ENCODE results near the gene FAM204A.

Gene FAM204A

DNA sequence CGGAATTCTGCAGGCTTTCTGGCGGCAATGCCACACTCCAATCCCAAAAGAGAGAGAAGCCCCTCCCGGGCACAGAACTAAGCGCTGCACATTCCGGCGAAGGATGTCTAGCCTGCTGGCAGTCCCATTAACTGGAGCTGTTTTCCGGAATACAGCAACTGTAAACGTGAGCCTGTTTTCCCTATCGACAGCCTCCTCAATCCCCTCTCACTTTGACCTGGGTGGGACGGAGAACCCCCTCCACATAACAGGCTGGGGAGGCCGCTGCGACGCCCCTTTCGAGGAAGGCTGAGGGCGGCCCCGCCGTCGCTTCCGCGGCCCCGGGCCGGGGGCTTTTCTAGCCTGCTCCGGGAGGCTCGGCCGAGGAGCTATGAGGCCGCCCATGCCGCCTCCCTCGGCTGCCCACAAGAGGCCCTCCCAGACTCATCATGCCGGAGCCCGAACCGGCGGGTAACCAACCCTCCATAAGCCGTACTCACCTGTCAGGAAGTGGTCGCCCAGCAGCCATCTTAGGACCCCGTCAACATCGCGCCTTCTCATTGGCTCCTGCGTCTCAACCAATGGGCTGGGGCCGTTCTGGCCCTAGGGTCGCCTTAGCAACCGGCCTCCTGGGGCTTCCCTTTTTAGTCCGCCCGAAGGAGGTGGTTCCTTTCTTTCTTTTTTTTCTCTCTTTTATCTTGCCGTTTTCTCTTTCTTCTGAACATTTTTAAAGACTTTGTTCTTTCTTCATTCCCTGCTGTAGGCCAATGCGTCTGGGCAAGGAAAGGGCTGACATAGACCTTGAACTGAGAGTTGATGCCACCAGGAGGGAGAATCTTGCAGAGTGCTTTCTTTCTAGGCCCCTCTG is at the start of gene FAM204A:
Gene FAM204A, minus strand, starts transcription at position 534 of the 847 bp plus-strand sequence. CDS start 5,909 bp downstream, outside the sequence.
- intact Hi-C loops (cut with micrococcal nuclease) = loop anchor here (5.0 kb wide), 1 partner anchor 295 kb away; the partner anchor contains the start of gene RAB11FIP2
- peak within 1 kb of the TSS; percentile 88 for H3K27ac Mint-ChIP-seq
- peaks cover 9% of the 10 kb centered on the region for H3K27me3 Mint-ChIP-seq
- no peaks in the 10 kb centered on the region for H3K9me3 Mint-ChIP-seq
- H3K4me1 Mint-ChIP-seq (ENCODE audit: low read depth) = peaks cover 19% of the 10 kb centered on the region
- H3K36me3 Mint-ChIP-seq (ENCODE audit: low read depth) = peaks cover 9% of the 10 kb centered on the region
- peak within 1 kb of the TSS; percentile 89 for H3K4me3 Mint-ChIP-seq

DNA sequence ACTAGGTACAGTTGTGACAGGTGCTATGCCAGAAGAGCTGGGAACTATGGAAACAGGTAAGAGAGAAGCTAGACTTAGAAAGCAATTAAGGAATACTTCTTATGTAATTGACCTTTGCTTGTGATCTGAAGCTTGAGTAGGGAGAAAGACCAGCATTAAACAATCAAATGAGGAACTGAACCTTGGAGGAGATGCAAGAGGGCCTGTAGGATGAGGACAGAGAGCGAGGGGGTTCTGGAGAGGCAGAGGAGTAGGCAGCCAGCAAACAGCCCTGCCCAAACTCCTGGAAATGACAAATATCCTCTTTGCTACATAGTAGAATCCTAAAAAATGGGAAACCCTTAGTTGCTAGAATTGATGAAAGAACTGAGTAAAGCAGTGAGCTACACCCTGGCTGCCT is 41.6 kb upstream of the FAM204A start:
- H3K36me3 Mint-ChIP-seq (ENCODE audit: low read depth) = no peaks in the 10 kb centered on the region
- no peaks in the 10 kb centered on the region for H3K9me3 Mint-ChIP-seq
- H3K4me1 Mint-ChIP-seq (ENCODE audit: low read depth) = no peaks in the 10 kb centered on the region
- peaks cover 8% of the 10 kb centered on the region for H3K27me3 Mint-ChIP-seq
- H3K27ac Mint-ChIP-seq = no peak overlapping the region
- no peak overlapping the region for H3K4me3 Mint-ChIP-seq
- intact Hi-C loops (cut with micrococcal nuclease) = no loop called here

DNA sequence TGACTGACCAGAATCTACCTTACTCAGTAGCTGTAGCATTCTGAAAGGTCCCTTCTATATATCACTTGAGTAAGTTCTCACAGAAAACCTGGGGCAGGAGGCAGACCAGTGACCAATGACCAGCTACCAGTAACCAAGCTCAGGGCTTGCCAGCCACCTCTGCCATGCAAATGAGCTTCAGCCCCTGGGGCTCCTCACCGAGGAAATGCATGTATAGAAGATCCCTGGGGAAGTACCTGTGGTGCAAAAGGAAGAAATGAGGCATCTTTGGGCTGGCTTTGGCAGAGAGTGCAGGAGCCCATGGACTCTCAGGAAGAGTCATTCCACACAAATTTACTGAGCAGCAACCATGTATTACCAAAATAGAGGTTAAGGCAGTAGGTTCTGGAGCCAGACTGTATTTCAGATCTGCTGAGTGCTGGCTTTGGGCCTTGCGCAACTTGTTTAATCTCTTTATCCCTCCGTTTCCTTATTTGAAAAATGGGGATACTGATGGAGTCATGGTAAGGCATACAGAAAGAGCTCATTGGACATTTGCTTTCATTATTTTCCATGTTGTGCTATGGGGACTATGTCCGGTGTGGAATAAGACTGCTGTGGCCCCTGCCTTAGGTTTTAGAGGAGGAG is 41.1 kb upstream of the FAM204A start:
- Mint-ChIP-seq H3K27ac (no peak overlapping the region), H3K4me1 (ENCODE audit: low read depth) (no peaks in the 10 kb centered on the region), H3K9me3 (no peaks in the 10 kb centered on the region), H3K27me3 (peaks cover 10% of the 10 kb centered on the region), H3K36me3 (ENCODE audit: low read depth) (no peaks in the 10 kb centered on the region), H3K4me3 (no peak overlapping the region)
- intact Hi-C loops (cut with micrococcal nuclease) = no loop called here

DNA sequence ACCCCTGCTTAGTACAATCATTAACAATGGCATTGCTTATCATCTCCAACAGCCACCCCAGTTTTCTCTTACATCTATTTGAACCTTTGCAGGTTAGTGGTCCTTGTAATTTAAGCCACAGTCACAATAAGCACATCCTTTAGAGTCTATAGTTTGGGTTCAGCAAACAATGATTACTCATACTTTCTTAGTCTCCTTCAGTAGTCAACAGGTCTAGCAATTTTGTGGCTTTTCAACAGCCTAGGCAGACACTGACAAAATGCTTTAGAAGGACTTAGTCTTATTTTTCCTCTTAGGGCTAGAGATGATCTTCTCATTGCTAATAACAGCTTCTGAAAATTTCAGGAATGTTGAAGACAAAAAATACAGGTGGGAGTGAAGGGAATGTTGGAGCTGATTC is 32.3 kb upstream of the FAM204A start:
- H3K27me3 Mint-ChIP-seq = peaks cover 19% of the 10 kb centered on the region
- no peak overlapping the region for H3K4me3 Mint-ChIP-seq
- H3K27ac Mint-ChIP-seq = no peak overlapping the region
- no peaks in the 10 kb centered on the region for H3K9me3 Mint-ChIP-seq
- no peaks in the 10 kb centered on the region for H3K4me1 Mint-ChIP-seq (ENCODE audit: low read depth)
- intact Hi-C loops (cut with micrococcal nuclease) = no loop called here
- H3K36me3 Mint-ChIP-seq (ENCODE audit: low read depth) = no peaks in the 10 kb centered on the region

DNA sequence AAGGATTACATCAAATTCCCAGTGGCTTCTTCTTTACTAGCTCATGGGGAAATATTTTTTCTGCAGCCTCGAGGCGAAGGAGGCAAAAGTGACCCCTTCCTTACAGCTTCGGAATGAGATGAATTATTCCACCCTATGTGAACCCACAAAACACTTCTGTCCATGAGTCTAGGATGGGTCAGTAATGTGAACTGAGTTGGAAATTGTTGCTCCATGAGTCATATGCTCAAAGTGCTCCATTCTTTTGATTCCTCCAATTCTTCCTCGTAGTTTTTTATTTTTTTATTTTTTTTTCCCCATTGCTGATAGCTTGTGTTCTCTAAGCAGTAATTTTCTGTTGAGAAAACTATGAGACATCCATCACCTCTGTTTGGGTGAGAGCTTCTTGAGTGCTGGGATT is 31.7 kb upstream of the FAM204A start:
- Mint-ChIP-seq H3K27ac (no peak overlapping the region), H3K27me3 (peaks cover 17% of the 10 kb centered on the region), H3K4me1 (ENCODE audit: low read depth) (no peaks in the 10 kb centered on the region), H3K36me3 (ENCODE audit: low read depth) (no peaks in the 10 kb centered on the region), H3K9me3 (no peaks in the 10 kb centered on the region), H3K4me3 (no peak overlapping the region)
- intact Hi-C loops (cut with micrococcal nuclease) = no loop called here

DNA sequence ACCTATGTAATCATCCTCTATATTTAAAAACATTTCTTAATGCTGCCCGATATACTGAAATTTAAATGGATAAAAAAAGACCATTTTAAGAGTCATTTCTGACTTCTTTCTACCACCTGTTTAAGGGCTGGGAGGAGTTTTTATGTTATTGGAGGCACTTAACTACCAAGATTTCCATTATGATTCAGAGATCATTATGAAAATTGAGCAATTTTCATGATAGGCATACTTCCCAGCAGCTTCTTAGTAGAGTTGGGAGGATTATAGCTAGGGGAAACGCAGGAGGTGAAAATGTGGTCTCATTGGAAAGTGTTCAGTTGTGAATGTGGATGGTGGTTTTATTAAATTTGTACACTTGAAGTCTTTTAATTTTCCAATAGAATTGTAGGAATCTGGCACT is 28.4 kb upstream of the FAM204A start:
- intact Hi-C loops (cut with micrococcal nuclease) = no loop called here
- Mint-ChIP-seq H3K9me3 (peaks cover 16% of the 10 kb centered on the region), H3K27ac (no peak overlapping the region), H3K4me1 (ENCODE audit: low read depth) (no peaks in the 10 kb centered on the region), H3K36me3 (ENCODE audit: low read depth) (no peaks in the 10 kb centered on the region), H3K27me3 (peaks cover 15% of the 10 kb centered on the region), H3K4me3 (no peak overlapping the region)

DNA sequence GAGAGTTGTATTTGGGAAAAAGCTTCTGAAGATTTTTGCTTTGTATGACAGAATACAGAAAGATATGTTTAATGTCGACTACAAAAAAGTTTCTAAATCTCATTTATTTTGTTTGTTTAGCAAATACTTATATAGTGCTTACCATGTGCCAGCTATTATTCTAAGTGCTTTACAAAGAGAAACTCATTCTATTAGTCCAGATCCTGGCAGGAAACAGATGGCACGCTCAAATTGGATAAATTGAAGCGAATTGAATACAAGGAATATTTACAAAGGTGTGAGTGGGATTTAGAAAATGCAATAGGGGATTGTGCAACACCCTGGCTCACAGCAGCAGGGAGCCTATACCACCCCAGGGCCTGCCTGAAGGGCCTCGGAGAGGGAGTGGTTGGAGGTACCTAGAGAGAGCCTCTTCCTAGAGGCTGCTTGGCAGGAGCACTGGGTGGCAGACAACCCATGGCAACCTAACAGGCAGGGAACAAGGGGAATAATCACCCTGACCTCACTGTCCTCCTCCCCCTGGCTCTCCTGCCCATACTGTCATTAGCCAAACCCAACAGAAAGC is 27.6 kb upstream of the FAM204A start:
- H3K36me3 Mint-ChIP-seq (ENCODE audit: low read depth) = no peaks in the 10 kb centered on the region
- H3K27me3 Mint-ChIP-seq = peaks cover 15% of the 10 kb centered on the region
- intact Hi-C loops (cut with micrococcal nuclease) = no loop called here
- no peak overlapping the region for H3K27ac Mint-ChIP-seq
- H3K4me3 Mint-ChIP-seq = no peak overlapping the region
- H3K9me3 Mint-ChIP-seq = peaks cover 24% of the 10 kb centered on the region
- H3K4me1 Mint-ChIP-seq (ENCODE audit: low read depth) = no peaks in the 10 kb centered on the region

DNA sequence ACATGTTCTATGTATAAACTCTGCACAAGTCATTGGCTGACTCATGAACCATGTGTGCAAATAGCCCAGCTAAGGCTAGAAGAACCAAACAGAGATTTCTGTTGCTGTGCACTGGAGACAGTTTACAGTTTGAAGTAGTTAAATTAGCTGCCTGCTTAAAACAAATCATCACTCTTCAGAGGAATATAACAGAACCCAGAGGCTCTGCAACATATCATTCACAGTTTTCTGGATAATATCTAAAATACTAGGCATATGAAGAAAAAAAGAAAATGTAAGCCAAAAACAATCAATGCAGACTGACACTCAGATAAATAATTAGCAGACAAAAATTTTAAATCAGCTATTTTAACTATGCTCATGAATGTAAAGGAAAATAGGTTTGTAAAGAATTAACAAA is 23.6 kb upstream of the FAM204A start:
- Mint-ChIP-seq H3K27me3 (peaks cover 10% of the 10 kb centered on the region), H3K4me3 (no peak overlapping the region), H3K27ac (no peak overlapping the region), H3K9me3 (peaks cover 25% of the 10 kb centered on the region), H3K36me3 (ENCODE audit: low read depth) (no peaks in the 10 kb centered on the region), H3K4me1 (ENCODE audit: low read depth) (no peaks in the 10 kb centered on the region)
- intact Hi-C loops (cut with micrococcal nuclease) = no loop called here

DNA sequence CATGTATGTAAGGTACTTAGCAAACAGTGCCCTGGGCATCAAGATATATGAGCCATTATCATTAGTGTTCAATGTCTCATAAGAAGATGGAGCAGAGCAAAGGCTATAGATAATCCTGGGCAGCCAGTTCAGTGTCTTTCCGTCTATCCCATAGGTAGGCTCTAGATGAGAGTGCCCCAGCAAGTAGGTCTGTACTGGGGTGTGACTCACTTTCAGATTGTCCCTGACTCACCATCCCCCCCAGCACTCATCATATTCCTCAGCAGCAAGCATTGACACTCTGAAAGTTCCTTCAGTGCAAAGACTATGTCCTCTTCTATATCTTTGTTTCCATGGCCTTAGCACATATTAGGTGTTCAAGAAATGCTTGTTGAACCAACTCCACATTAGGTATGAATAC is 20.0 kb upstream of the FAM204A start:
- Mint-ChIP-seq H3K9me3 (peaks cover 20% of the 10 kb centered on the region), H3K4me3 (no peak overlapping the region)
- intact Hi-C loops (cut with micrococcal nuclease) = no loop called here

DNA sequence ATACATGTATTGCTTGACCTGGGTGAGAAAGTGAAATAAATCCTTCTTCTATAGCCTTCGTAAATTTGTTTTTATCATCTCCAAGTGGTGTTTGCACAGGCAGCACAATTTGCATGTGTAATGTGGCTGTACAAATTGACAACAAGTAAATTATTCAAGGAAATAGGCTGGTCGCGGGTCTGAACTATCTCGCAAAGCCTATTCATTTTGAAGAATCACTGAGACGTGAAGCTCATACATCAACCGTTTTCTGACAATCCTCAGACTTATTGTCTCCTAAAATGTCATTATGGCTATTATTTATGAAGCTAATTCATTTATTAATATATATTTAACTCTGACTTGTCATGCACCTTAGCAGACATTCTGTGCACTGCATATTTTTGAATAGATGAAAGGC is 16.2 kb upstream of the FAM204A start:
- intact Hi-C loops (cut with micrococcal nuclease) = no loop called here
- no peaks in the 10 kb centered on the region for H3K36me3 Mint-ChIP-seq (ENCODE audit: low read depth)
- H3K9me3 Mint-ChIP-seq = no peaks in the 10 kb centered on the region
- H3K4me3 Mint-ChIP-seq = no peak overlapping the region
- H3K27ac Mint-ChIP-seq = no peak overlapping the region
- peaks cover 11% of the 10 kb centered on the region for H3K27me3 Mint-ChIP-seq
- H3K4me1 Mint-ChIP-seq (ENCODE audit: low read depth) = no peaks in the 10 kb centered on the region

More for the DNA sequence above, 20.0 kb upstream of the FAM204A start:
- no peaks in the 10 kb centered on the region for H3K4me1 Mint-ChIP-seq (ENCODE audit: low read depth)
- no peak overlapping the region for H3K27ac Mint-ChIP-seq
- H3K36me3 Mint-ChIP-seq (ENCODE audit: low read depth) = no peaks in the 10 kb centered on the region
- H3K27me3 Mint-ChIP-seq = peaks cover 8% of the 10 kb centered on the region

DNA sequence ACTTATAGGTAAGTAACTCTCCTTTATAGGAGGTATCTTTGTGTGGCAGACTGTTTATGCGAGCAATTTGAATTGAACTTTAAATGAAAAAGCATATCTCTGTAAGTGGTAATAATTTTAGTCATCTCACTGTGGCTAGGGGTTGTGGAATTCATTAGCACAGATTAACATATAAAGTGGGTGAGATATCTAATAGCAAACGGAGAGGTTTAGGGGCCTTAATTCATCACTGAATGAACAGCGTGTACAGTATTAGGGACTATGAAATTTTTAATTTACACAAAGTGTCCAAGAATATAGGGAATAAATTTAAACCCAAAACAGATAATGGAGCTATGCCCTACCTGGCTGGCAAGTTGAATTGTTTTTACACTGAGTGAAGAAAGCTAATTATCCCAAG is 15.7 kb upstream of the FAM204A start:
- no peaks in the 10 kb centered on the region for H3K9me3 Mint-ChIP-seq
- intact Hi-C loops (cut with micrococcal nuclease) = no loop called here

DNA sequence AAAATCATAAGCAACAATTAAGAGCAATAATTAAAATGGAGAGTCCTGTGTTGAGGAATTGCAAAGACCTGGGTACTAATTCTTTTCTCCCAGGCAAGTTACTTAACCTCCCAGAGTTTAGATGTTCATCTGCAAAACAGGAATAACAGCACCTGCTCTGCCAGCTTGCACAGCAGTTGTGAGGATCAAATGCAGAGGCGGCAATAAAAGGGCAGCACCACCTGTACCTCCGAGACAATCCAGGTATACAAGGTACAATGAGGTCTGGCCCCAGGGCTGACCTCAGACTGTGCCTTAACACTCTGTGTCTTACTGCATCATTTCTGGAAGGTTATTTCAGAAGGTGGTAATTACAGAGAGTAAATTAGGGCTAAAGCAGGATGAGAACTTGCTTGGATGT is 14.5 kb upstream of the FAM204A start:
- Mint-ChIP-seq H3K4me3 (no peak overlapping the region), H3K27ac (no peak overlapping the region), H3K36me3 (ENCODE audit: low read depth) (no peaks in the 10 kb centered on the region), H3K4me1 (ENCODE audit: low read depth) (no peaks in the 10 kb centered on the region), H3K27me3 (peaks cover 14% of the 10 kb centered on the region), H3K9me3 (no peaks in the 10 kb centered on the region)
- intact Hi-C loops (cut with micrococcal nuclease) = no loop called here

More for the DNA sequence above, 15.7 kb upstream of the FAM204A start:
- H3K36me3 Mint-ChIP-seq (ENCODE audit: low read depth) = no peaks in the 10 kb centered on the region
- H3K27me3 Mint-ChIP-seq = peaks cover 11% of the 10 kb centered on the region
- no peak overlapping the region for H3K4me3 Mint-ChIP-seq
- no peaks in the 10 kb centered on the region for H3K4me1 Mint-ChIP-seq (ENCODE audit: low read depth)
- no peak overlapping the region for H3K27ac Mint-ChIP-seq

DNA sequence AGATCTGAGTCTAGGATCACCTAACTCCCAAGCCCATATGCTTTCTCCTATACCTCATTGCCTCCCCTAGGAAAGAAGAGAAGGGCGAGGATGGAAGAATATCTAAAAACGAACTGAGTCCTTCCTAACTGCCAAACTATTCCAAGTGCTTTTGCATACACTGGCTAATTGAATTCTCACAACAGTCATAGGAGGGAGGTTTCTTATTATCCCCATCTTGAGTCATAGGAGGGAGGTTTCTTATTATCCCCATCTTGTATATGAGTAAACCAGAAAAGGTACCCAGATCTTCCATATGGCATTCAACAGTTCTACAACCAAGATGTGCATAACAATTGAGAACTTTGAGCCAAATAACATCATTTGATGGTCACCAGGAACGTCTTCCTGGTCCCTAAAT is 13.1 kb upstream of the FAM204A start:
- H3K4me3 Mint-ChIP-seq = no peak overlapping the region
- no peaks in the 10 kb centered on the region for H3K9me3 Mint-ChIP-seq
- peaks cover 19% of the 10 kb centered on the region for H3K27me3 Mint-ChIP-seq
- intact Hi-C loops (cut with micrococcal nuclease) = no loop called here
- H3K27ac Mint-ChIP-seq = no peak overlapping the region
- H3K4me1 Mint-ChIP-seq (ENCODE audit: low read depth) = no peaks in the 10 kb centered on the region
- H3K36me3 Mint-ChIP-seq (ENCODE audit: low read depth) = no peaks in the 10 kb centered on the region

DNA sequence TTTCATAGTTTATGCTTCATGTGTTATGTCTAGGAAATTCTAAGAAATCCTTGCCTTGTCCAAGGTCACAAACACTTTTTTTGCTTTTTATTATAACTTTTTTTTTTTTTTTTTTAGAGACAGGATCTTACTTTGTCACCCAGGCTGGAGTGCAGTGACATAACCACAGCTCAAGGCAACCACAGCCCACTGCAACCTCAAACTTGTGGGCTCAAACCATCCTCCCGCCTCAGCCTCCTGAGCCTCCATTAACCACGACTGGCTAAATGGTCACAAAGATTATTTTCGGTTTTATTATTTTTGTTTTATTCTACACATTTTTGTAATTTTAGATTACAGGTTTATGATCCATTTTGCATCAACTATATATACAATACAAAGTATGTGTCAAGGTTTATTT is 7.1 kb upstream of the FAM204A start:
- Mint-ChIP-seq H3K27ac (no peak overlapping the region), H3K27me3 (peaks cover 23% of the 10 kb centered on the region), H3K36me3 (ENCODE audit: low read depth) (no peaks in the 10 kb centered on the region), H3K4me1 (ENCODE audit: low read depth) (no peaks in the 10 kb centered on the region), H3K9me3 (no peaks in the 10 kb centered on the region), H3K4me3 (no peak overlapping the region)
- intact Hi-C loops (cut with micrococcal nuclease) = no loop called here

All from dendritic cell treated with granulocyte-macrophage colony-stimulating factor and Interleukin-4, amounts not matched to agents 40 ng/mL and 50 ng/mL, for 4 days (primary cell).